Measurements from ENCODE around the gene GLRA1.

DNA sequence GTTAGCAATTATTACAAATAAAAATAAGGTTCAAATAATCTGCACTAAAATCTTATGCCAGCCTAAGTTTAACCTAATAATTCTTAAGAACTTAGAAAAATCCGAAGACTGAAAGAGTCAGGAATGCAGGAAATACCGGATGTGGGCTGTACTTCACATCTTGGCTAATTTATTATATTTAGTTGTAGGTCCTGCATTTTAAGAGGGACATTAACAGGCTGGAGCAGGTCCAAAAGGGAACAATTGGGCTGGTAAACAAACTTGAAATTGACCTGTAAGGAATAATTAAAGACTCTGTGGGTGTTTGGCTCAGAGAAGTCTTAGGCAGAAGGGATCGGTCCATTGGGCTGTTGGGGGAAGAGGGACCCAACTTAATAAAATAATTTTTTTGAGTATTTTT, 18.4 kb downstream of the GLRA1 start:
- TF ChIP-seq, protein P1, sequence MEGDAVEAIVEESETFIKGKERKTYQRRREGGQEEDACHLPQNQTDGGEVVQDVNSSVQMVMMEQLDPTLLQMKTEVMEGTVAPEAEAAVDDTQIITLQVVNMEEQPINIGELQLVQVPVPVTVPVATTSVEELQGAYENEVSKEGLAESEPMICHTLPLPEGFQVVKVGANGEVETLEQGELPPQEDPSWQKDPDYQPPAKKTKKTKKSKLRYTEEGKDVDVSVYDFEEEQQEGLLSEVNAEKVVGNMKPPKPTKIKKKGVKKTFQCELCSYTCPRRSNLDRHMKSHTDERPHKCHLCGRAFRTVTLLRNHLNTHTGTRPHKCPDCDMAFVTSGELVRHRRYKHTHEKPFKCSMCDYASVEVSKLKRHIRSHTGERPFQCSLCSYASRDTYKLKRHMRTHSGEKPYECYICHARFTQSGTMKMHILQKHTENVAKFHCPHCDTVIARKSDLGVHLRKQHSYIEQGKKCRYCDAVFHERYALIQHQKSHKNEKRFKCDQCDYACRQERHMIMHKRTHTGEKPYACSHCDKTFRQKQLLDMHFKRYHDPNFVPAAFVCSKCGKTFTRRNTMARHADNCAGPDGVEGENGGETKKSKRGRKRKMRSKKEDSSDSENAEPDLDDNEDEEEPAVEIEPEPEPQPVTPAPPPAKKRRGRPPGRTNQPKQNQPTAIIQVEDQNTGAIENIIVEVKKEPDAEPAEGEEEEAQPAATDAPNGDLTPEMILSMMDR (conservative IDR thresholded peaks at IDR 0.05) = no peak
- no peak for TF ChIP-seq ZFX (IDR thresholded peaks at IDR 0.05)
